ENCODE measurements around the gene DEAF1. TPM values are rescaled to one million over a fixed set of nuclear protein-coding genes. Genes with fewer than 3 reads are reported as not detected.

Gene DEAF1
- total RNA-seq, 2 donors from 2014 or later, result 22.9 to 25.5 TPM

- intact Hi-C loops (cut with DNase I), result loop anchor here (5.0 to 10.0 kb wide), 3 partner anchors 59 to 169 kb away; no protein-coding TSS in a partner anchor
- no peak for DNase-seq (ENCODE audit: low spot score)
These were observed 29.2 kb upstream of the DEAF1 start for GRCh38 chr11:724049-724777.

DNA sequence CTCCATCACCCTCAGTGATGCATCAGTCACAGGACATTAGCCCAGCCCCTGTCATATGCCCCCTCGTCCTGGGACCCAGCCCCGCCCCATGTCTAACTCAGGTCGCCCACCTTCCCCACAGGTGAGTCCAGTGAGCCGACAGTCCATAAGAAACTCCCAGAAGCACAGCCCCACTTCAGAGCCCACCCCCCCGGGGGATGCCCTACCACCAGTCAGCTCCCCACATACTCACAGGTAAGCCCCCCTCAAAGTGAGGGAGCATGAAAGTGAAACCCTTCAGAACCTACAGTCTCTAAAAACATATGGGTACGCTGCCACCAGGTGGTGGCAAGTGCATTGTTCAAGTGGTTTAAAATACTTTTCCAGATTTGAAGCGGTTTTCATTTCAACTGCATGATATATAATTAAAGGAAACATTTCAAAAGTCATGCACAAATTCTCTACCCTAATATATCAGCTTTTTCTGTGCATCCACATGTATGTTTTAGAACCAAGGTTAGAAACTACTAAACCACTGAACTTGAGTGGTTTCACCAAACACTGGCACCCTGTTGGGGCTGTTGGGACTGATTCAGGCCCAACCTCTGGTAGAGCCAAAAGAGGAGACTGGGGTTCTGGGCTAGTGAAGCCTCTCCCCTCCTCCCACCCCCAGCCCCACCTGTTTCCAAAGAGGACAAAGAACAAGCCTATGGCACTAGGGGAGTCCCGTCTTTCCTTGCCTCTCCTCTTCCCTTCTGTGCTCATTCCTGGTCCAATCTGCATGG, 28.3 kb upstream of the DEAF1 start:
- no peak for DNase-seq (ENCODE audit: low spot score)
- intact Hi-C loops (cut with DNase I), result loop anchor here (5.0 to 10.0 kb wide), 3 partner anchors 59 to 169 kb away; no protein-coding TSS in a partner anchor

GRCh38 chr11:722346-722811, 27.4 kb upstream of the DEAF1 start:
- intact Hi-C loops (cut with DNase I), result loop anchor here (5.0 to 10.0 kb wide), 3 partner anchors 58 to 168 kb away; no protein-coding TSS in a partner anchor
- DNase-seq (ENCODE audit: low spot score), result no peak

- intact Hi-C loops (cut with DNase I), result loop anchor here (5.0 to 10.0 kb wide), 3 partner anchors 57 to 167 kb away; no protein-coding TSS in a partner anchor
- DNase-seq (ENCODE audit: low spot score), result peak; percentile 88
These were observed 26.8 kb upstream of the DEAF1 start for GRCh38 chr11:721741-722345.

DNA sequence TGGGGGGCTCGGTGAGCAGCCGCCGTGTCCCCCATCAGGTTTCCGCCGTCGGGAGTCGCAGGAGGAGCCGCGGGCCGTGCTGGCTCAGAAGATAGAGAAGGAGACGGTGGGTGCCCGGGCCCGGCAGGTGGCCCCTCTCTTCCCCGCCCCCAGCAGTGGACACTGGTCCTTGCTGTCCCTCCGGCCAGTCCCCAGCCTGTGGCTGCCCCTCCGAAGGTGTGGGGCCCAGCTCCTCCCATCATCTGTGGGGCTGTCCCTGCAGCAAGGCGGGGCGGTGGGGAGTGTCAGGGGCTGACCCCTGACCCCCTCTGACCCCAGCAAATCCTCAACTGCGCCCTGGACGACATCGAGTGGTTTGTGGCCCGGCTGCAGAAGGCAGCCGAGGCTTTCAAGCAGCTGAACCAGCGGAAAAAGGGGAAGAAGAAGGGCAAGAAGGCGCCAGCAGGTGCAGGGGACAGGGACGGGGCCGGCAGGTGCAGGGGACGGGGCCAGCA, 26.3 kb upstream of the DEAF1 start:
- intact Hi-C loops (cut with DNase I), result loop anchor here (5.0 to 10.0 kb wide), 3 partner anchors 56 to 166 kb away; no protein-coding TSS in a partner anchor

DNA sequence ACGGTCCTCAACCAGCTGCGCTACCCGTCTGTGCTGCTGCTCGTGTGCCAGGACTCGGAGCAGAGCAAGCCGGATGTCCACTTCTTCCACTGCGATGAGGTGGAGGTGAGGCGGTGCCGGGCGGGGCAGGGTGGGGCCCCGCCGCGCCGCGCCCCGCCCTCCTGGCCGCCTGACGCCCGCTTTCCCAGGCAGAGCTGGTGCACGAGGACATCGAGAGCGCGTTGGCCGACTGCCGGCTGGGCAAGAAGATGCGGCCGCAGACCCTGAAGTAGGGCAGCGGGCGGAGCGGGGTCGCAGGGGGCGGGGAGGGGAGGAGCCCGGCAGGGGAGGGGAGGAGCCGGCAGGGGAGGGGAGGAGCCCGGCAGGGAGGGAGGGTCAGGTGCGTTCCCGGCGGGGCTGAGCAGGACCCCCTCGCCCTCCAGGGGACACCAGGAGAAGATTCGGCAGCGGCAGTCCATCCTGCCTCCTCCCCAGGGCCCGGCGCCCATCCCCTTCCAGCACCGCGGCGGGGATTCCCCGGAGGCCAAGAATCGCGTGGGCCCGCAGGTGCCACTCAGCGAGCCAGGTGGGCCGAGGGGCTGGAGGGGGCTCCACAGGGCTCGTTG, 25.7 kb upstream of the DEAF1 start:
- DNase-seq (ENCODE audit: low spot score), result no peak
- intact Hi-C loops (cut with DNase I), result loop anchor here (5.0 to 10.0 kb wide), 3 partner anchors 56 to 166 kb away; no protein-coding TSS in a partner anchor

More for the DNA sequence above, 26.3 kb upstream of the DEAF1 start:
- no peak for DNase-seq (ENCODE audit: low spot score)

DNA sequence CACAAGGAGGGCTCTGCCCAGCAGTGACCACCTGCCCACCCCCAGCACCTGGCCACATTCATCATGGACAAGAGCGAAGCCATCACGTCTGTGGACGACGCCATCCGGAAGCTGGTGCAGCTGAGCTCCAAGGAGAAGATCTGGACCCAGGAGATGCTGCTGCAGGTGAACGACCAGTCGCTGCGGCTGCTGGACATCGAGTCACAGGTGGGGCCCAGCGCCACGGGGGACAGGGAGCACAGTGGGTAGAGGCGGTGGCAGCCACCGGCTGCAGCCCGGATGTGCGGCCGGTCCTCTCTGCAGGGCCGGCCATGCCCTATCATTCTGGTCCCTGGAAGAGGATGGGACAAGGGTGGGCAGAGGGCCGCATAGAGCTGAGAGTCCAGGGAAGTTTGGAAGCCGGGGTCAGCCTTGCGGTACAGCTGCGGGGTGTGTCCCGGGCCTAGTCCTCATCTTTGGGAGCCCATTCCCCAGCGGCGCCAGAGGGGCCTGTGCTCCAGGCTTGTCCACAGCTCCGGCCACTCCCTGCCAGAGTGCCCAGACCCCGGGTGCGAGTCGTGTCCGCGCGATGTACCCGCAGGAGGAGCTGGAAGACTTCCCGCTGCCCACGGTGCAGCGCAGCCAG, 25.1 kb upstream of the DEAF1 start:
- intact Hi-C loops (cut with DNase I), result loop anchor here (5.0 to 10.0 kb wide), 3 partner anchors 55 to 165 kb away; no protein-coding TSS in a partner anchor

GRCh38 chr11:719214-720016, 24.4 kb upstream of the DEAF1 start:
- DNase-seq (ENCODE audit: low spot score), result no peak
- intact Hi-C loops (cut with DNase I), result loop anchor here (5.0 to 10.0 kb wide), 3 partner anchors 55 to 165 kb away; no protein-coding TSS in a partner anchor

More for the DNA sequence above, 25.1 kb upstream of the DEAF1 start:
- no peak for DNase-seq (ENCODE audit: low spot score)

DNA sequence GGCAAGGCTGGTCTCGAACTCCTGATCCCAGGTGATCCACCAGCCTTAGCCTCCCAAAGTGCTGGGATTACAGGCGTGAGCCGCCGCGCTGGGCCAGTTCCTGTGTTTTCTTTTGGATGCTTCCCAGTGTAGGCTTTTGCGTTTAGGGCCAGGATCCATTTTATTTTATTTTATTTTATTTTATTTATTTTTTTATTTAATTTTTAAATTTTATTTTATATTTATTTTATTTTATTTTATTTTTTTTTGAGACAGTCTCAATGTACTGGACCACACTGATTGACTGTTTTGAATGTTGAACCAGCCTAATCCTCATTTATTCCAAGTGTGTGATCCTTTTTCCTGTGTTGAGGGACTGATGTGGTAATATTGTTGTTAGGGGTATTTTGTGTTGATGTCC, 19.4 kb upstream of the DEAF1 start:
- intact Hi-C loops (cut with DNase I), result no loop called here
- DNase-seq (ENCODE audit: low spot score), result no peak

- no peak for DNase-seq (ENCODE audit: low spot score)
- intact Hi-C loops (cut with DNase I), result no loop called here
These were observed 14.3 kb upstream of the DEAF1 start for GRCh38 chr11:709109-709997.

DNA sequence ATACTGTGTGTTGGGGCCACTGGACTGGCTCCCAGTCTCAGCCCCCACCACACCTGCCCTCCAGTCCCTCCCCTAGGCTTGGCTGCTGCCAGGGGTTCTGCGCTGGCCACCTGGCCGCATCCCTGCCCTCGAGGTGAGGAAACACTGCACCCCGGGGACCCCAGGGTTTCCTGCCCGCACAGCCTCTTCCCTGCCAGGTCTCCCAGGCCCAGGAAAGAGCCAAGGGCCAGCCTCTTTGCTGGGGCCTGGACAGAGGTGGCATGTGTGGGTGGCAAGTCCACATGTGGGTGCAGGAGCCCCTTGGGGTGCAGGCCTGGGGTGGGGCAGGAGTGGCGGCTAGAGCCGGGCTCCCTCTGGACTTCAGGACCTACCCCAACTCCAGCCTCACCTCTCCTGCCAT, 13.5 kb upstream of the DEAF1 start:
- DNase-seq (ENCODE audit: low spot score), result peak; percentile 43
- intact Hi-C loops (cut with DNase I), result no loop called here

DNA sequence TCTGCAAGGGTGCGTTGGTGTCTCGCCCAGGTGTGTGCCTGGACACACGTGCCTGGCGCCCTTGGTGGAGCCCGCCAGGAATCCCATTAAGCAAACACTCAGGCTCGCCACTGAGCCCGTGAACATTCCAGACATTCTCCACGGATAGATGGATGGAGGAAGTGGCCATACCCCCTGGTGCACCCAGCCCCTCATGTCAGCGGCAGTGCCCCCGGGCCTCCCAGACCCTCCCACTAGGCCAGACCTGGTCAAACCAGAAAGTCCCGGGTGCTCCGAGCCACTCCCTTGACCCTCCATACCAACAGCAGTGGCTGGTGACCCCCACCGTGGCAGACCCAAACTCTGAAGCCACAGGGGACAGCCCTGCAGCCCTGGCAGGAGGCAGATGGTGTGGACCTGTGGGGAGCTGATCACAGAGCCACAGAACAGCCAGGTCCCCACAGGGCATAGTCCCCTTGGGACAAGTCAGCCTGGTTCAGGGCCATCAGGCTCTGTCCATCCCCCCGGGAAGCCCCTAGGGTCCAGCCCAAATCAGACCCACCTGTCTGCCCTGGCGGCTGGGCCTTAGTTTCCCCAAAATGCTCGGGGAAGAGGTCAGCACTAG, 12.9 kb upstream of the DEAF1 start:
- peak; percentile 81 for DNase-seq (ENCODE audit: low spot score)
- intact Hi-C loops (cut with DNase I), result no loop called here

DNA sequence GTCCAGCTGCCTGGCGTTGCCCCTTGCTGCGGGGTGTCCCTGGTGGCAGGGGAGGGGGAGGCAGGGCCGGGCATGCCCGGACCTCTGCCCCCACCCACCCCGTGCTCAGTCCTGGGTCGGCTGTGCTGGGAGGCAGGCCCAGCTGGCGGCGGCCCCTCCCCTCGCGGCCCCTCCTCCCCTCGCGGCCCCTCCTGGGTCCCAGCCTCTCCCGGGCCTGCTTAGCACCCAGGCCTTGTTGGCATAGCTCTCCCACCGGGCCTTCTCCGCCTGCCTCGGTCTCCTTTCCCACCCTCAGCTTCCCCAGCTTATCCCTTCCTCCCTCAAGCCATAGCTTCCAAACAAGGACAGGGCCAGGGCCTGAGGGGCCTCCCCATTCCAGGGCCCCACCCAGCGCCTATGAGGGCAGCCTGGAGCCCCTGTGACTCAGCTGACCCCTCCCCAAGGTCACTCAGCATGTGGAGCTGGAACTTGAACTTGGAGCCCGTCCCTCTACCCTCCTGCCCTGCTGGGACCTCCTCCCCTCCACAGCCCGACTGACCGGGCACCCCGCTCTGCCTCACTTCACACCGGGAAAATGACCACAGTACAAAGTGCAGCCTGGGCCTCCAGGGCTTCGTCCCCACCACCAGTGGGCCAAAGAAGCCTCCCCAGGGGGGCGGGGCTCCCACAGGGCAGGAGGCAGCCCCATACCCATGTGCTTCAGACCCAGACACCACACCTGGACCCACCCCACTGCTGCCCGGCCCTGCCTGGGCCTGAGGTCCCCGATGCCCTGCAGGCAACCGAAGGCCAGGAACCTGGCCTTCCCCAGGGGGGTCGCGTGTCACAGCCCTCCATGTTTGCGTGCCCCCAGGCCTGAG, 12.2 kb upstream of the DEAF1 start:
- DNase-seq (ENCODE audit: low spot score), result peak; percentile 81
- intact Hi-C loops (cut with DNase I), result no loop called here

GRCh38 chr11:706439-706956, 11.5 kb upstream of the DEAF1 start:
- intact Hi-C loops (cut with DNase I), result no loop called here
- no peak for DNase-seq (ENCODE audit: low spot score)

All from posterior vena cava (tissue), 2 donors.